Esophagus (tissue), 2 donors: ENCODE data around the gene POLR3C. TPM values are rescaled to one million over a fixed set of nuclear protein-coding genes. Genes with fewer than 3 reads are reported as not detected.

ENCODE experiments used
- H3K27ac ChIP-seq, 2 donors: one replicate each; pipeline ENCODE4 v1.5.1; 2013; ENCODE audit warnings: low read depth in 2 of 2, mild to moderate bottlenecking in 2 of 2, inconsistent platforms in 1 of 2, low read length in 1 of 2, moderate library complexity in 1 of 2
- H3K27me3 ChIP-seq, 2 donors: one replicate each; pipeline ENCODE4 v1.6.1; 2013; ENCODE audit warnings: low read length in 2 of 2, control low read depth in 1 of 2, mild to moderate bottlenecking in 1 of 2; ENCODE audit not compliant: insufficient read depth in 2 of 2, control insufficient read depth in 1 of 2
- H3K36me3 ChIP-seq, 2 donors: one replicate each; pipeline ENCODE4 v1.6.1; 2013; ENCODE audit warnings: low read length in 1 of 2; ENCODE audit not compliant: control insufficient read depth in 2 of 2, insufficient read depth in 2 of 2
- H3K4me1 ChIP-seq, 2 donors: one replicate each; pipeline ENCODE4 v1.6.1; 2013; ENCODE audit warnings: low read length in 1 of 2; ENCODE audit not compliant: control insufficient read depth in 2 of 2, insufficient read depth in 2 of 2
- H3K4me3 ChIP-seq, 2 donors: one replicate each; pipeline ENCODE4 v1.5.1; 2013; ENCODE audit warnings: low read length in 2 of 2, mild to moderate bottlenecking in 2 of 2, low read depth in 1 of 2, moderate library complexity in 1 of 2
- H3K9me3 ChIP-seq, 2 donors: one replicate each; pipeline ENCODE4 v1.6.1; 2013; ENCODE audit warnings: mild to moderate bottlenecking in 2 of 2, low read depth in 1 of 2, low read length in 1 of 2, moderate library complexity in 1 of 2; ENCODE audit not compliant: control insufficient read depth in 2 of 2, insufficient read depth in 1 of 2
- WGBS, 2 donors: extraction: QIAGEN DNeasy Blood & Tissue Kit; methylation state at CpG; one replicate each; pipeline ENCODE4 v1.1.7; 2013; 5-methylcytosine and 5-hydroxymethylcytosine counted together
- polyA plus RNA-seq, 2 donors: library from polyadenylated mRNA; stranded (reverse); fragments of 200-250 nt; gene quantifications; one replicate each; pipeline ENCODE4 v1.2.3, GENCODE V29; 2013
- donor health status: healthy with polysubstance abuse.
- donor health status: Bipolar disorder and iron deficiency.

Gene POLR3C
- polyA plus RNA-seq, 2 donors: 9.0 to 15.1 TPM

DNA sequence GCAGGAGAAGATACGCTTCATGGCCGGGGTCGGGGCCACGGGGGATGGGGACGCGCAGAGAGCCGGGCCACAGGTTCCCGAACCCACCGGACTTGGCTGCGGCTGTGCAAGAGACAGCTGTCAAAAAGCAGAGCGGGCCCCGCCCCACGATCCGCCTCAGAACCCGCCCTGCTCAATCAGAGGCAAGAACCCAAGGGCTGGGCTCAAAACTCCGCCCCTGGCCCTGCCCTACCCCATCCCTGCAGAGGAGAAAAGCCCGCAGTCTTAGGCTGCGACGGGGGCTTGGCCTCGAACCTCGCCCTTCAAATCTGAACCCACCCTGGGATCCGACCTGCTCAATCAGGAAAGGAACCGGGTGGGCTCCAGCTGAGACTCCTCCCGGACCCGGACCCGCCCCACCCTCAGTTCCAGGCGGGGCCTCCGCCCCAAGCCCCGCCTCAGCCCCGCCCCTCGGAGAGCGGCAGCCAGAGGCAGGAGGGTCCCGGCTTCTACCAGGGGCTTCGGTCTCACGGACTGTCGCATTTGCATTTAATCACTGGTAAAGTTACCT, 61.8 kb downstream of the POLR3C start, which contains the start of gene ANKRD35:
Gene ANKRD35, minus strand, starts transcription at position 129 of the 550 bp plus-strand sequence. Its CDS starts 108 bp downstream, at position 21.
- H3K9me3 ChIP-seq: no peaks in the 10 kb centered on the region
- peak within 1 kb of the TSS in 1 of 2 donors; percentile 38 for H3K27ac ChIP-seq
- 1% methylated on average over 35 to 36 of the region's 36 CpGs for WGBS, 2 donors
- peaks cover 0 to 4% of the 10 kb centered on the region in 2 donors for H3K4me1 ChIP-seq
- peak within 1 kb of the TSS; percentile 56 to 60 for H3K4me3 ChIP-seq
- H3K27me3 ChIP-seq: no peaks in the 10 kb centered on the region
- no peaks in the 10 kb centered on the region for H3K36me3 ChIP-seq

DNA sequence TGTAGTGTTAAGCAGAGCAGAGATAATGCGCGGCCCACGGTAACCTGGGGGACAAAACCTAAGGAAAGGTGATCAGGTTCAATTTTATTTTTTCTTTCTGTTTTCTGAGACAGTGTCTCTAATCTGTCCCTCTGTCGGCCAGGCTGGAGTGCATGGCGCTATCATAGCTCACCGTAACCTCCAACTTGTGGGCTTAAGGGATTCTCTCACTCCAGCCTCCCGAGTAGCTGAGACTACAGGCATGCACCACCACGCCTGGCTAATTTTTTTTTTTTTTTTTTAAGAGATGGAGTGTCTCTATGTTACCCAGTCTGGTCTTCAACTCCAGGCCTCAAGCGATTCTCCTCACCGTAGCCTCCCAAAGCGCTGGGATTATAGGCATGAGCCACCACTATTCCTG, 62.4 kb downstream of the POLR3C start:
- peak overlapping the region in 1 of 2 donors; percentile 38 for H3K27ac ChIP-seq
- peaks cover 0 to 4% of the 10 kb centered on the region in 2 donors for H3K4me1 ChIP-seq
- no peaks in the 10 kb centered on the region for H3K27me3 ChIP-seq
- peak overlapping the region in 1 of 2 donors; percentile 60 for H3K4me3 ChIP-seq
- no peaks in the 10 kb centered on the region for H3K36me3 ChIP-seq
- WGBS, 2 donors: 47 to 48% methylated on average over 11 of the region's 11 CpGs
- no peaks in the 10 kb centered on the region for H3K9me3 ChIP-seq

DNA sequence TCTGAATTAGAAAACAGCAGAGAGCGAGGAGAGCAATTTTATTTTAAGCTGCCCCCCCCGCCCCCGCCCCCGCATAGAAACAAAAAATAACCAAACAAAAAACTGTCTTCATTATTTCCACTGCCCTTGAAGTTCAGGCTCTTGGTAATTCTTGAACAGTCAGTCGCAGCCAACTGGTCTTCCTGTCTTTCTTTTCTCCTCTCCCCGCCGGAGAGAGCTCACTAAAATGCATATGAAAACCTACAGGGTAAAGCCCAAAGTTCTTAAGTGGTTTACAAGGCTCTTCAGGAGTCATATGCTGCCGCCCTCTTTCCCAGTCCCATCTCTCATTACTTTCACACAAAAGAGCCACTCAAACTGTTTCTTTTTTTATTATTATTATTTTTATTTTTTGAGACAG, 62.8 kb downstream of the POLR3C start:
- WGBS, 2 donors: 70 to 75% methylated on average over 8 of the region's 8 CpGs
- Histone ChIP-seq H3K27ac (no peak overlapping the region), H3K27me3 (no peaks in the 10 kb centered on the region), H3K9me3 (no peaks in the 10 kb centered on the region), H3K36me3 (no peaks in the 10 kb centered on the region), H3K4me1 (peaks cover 0 to 6% of the 10 kb centered on the region in 2 donors), H3K4me3 (no peak overlapping the region)

DNA sequence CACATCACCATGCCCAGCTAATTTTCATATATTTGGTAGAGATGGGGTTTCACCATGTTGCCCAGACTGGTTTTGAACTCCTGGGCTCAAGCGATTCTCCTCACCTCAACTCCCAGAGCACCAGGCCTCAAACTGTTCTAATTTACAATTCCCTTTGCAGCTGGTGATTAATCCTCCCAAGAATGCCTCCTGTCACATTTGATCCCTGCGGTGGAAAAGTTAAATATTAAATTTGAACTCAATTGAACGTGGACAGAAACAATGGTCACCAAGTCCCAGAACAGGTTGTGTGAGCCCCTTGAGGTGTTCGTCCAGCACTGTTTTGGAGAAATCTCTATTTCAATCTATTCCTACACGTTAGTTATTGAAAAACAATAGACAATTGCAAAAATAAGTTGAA, 63.6 kb downstream of the POLR3C start:
- Histone ChIP-seq H3K36me3 (no peaks in the 10 kb centered on the region), H3K27ac (no peak overlapping the region), H3K27me3 (no peaks in the 10 kb centered on the region), H3K4me3 (no peak overlapping the region), H3K4me1 (peaks cover 0 to 8% of the 10 kb centered on the region in 2 donors), H3K9me3 (no peaks in the 10 kb centered on the region)
- 59 to 68% methylated on average over 5 of the region's 5 CpGs for WGBS, 2 donors

DNA sequence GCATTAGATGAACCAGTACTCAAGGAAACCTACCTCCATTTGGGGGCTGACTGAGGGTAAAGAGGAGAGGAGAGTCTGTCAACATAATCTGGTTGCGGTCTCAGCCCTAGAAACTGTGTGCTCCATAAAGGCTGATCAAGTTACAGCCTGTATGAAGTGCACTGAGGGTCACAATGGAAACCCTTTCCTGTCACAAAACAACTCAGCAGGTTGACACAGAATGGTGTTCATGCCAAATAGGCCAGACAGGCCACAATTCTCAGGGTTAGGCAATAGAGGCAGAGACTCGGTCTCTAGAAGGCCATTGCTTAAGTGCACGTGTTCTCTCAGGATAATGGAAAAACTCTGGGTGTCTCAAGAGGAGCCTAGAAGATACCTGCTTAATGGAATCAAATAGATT, 65.7 kb downstream of the POLR3C start:
- no peaks in the 10 kb centered on the region for H3K9me3 ChIP-seq
- no peaks in the 10 kb centered on the region for H3K27me3 ChIP-seq
- peaks cover 0 to 8% of the 10 kb centered on the region in 2 donors for H3K4me1 ChIP-seq
- no peak overlapping the region for H3K4me3 ChIP-seq
- H3K27ac ChIP-seq: no peak overlapping the region
- 86 to 94% methylated on average over 3 of the region's 3 CpGs for WGBS, 2 donors
- H3K36me3 ChIP-seq: no peaks in the 10 kb centered on the region

DNA sequence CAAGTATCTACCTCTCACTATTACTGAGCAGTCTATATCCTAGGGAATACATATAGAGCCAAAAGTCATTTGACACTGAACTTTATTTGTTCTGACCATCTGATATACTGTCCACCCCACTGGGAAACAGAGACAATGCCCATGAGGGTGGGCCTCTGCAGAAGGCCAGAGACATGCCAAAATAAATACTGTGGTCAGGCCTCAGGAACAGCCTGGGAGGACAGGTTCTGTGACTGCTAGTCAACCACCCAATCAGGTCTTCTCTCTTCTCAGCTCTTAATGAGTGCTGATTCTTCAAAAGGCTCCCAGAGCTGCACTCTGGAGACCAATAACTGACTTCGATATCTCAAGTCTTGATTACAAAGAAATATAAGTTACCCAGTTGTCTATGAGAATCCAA, 67.1 kb downstream of the POLR3C start:
- Histone ChIP-seq H3K4me3 (no peak overlapping the region), H3K27me3 (no peaks in the 10 kb centered on the region), H3K27ac (peak overlapping the region; percentile 60 to 90), H3K9me3 (no peaks in the 10 kb centered on the region), H3K36me3 (no peaks in the 10 kb centered on the region), H3K4me1 (peaks cover 0 to 4% of the 10 kb centered on the region in 2 donors)
- WGBS, 2 donors: 22 to 35% methylated on average over 1 of the region's 1 CpG

DNA sequence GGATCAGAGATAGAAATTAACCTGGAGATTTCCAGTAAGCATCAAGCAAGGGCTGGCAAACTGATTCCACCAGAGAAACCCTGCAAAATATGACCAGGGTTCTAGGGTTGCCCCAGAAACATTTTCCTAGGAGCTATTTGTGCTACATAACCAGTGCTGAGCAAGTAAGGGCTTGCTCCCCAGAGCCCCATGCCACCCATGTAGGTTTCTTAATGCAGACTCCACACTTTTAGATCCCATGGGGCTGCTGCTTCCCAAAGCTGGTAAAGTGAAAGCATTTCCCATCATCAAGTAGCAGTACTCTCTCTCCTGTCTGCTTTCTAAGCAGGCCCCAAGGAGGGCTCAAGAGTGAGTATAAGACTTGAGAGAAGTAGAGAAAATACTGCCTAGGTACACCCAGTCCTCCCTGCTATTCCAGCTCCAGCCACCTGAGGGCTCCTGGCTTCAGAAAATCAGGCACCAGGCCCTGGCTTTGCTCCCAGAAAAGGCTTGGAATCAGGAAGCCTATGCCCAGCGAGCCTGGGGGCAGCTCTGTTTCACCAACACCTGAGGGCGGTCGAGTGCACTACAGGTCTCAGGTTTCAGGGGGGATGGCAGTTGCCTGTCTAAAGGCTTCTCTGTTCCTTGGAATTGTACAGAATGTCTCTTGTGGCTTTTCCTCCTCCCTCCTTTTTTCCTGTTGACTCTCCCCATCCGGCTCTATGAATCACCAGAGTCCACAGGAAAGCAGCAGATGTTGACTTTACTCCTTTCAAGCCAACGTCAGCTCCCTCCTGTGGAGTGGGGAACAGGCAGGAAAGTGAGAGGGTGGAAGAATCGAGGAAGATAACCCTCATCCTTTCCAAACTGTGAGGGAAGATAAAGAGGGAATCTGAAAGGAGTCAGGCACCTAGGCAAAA, 67.8 kb downstream of the POLR3C start:
- Histone ChIP-seq H3K9me3 (no peaks in the 10 kb centered on the region), H3K4me3 (peak overlapping the region in 1 of 2 donors; percentile 12), H3K4me1 (peaks cover 0 to 4% of the 10 kb centered on the region in 2 donors), H3K27me3 (no peaks in the 10 kb centered on the region), H3K27ac (peak overlapping the region; percentile 90 to 91), H3K36me3 (no peaks in the 10 kb centered on the region)
- WGBS, 2 donors: 7 to 8% methylated on average over 6 of the region's 6 CpGs

DNA sequence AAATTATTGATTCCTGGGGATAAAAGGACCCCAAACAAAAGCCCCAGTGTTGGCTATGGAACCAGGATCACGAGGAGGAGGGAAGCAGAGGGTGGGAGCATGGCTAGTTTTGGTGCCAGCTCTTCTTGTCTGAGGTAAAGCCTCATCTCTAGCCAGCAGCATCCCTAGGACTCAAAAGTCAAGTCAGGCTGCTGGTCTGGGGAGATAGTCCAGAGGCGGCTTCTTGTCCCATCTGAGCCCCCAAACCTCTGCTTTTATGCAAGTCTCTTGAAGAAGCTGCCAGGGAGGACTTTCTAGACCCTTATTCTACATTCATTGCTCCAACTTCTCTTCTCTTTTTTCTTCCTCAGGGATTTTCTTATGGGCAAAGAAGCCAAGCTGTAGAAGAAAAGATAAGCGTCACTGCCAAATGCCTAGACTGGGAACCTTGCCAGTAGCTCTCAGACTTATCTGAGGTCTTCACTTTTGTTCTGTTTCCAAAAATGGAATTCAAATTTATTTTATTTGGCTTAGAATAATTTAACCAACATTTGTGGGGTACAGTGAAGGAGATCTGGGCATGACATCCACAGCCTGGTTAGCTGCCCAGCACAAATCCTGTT, 68.6 kb downstream of the POLR3C start:
- H3K36me3 ChIP-seq: no peaks in the 10 kb centered on the region
- H3K9me3 ChIP-seq: no peaks in the 10 kb centered on the region
- WGBS, 2 donors: 46 to 49% methylated on average over 3 of the region's 3 CpGs
- peaks cover 0 to 4% of the 10 kb centered on the region in 2 donors for H3K4me1 ChIP-seq
- no peak overlapping the region for H3K4me3 ChIP-seq
- no peaks in the 10 kb centered on the region for H3K27me3 ChIP-seq
- peak overlapping the region; percentile 90 to 91 for H3K27ac ChIP-seq

DNA sequence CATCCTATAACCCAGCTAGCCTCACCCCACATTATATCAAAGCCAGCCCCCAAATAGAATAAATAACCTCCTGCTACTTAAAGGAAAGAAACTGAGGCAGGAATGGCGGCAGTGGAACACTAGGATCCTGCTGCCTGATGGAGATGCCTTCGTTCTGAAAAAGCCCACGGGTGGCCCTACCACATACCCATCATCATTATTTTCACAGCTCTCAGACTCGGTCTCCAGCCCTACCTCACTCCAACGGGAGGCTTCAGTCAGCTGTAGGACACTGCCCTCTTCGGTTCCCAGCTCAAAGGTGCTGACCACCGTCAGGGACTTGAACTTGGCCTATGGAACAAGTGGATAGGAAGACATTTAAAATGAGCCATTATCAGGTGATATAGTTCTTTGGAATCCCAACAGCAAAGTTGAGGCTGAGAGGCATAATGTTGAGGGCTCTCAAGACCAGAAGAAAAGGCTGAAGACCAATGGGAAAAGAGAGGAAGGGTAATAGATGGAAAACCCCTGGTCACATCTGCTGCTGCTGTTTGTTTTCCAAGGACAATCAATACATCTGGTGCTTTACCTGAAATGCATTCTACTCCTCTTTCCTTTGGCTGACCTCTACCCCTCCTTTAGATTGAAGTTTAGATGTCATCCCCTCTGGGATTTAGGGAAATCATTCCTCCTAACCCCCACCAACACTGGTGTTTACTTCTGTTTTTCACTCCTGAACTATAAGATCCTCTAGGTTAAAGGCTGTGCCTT, 69.5 kb downstream of the POLR3C start:
- H3K27ac ChIP-seq: peak overlapping the region in 1 of 2 donors; percentile 24
- no peaks in the 10 kb centered on the region for H3K9me3 ChIP-seq
- H3K27me3 ChIP-seq: no peaks in the 10 kb centered on the region
- H3K4me1 ChIP-seq: peaks cover 0 to 4% of the 10 kb centered on the region in 2 donors
- no peak overlapping the region for H3K4me3 ChIP-seq
- H3K36me3 ChIP-seq: no peaks in the 10 kb centered on the region
- WGBS, 2 donors: 91% methylated on average over 7 of the region's 7 CpGs
